Tibial nerve (tissue), 3 donors: ENCODE measurements around the gene PLXNB1.

Source experiments
- POLR2A ChIP-seq, 2 donors: fragments of 450-650 bp; IDR thresholded peaks; one replicate each; pipeline ENCODE4 v1.6.1; 2017; ENCODE audit warnings: antibody characterized with exemption in 2 of 2, mild to moderate bottlenecking in 2 of 2, moderate library complexity in 2 of 2
- TF ChIP-seq, protein P1 (sequence below), 5 experiments: fragments of 200-600 bp in 3 of 5; fragments of 450-650 bp in 2 of 5; sonication (generic) in 3 of 5; IDR thresholded peaks; one replicate each; pipeline ENCODE4 v1.5.1; 2016 to 2019; ENCODE audit warnings: antibody characterized with exemption in 5 of 5, mild to moderate bottlenecking in 3 of 5, moderate library complexity in 2 of 5

DNA sequence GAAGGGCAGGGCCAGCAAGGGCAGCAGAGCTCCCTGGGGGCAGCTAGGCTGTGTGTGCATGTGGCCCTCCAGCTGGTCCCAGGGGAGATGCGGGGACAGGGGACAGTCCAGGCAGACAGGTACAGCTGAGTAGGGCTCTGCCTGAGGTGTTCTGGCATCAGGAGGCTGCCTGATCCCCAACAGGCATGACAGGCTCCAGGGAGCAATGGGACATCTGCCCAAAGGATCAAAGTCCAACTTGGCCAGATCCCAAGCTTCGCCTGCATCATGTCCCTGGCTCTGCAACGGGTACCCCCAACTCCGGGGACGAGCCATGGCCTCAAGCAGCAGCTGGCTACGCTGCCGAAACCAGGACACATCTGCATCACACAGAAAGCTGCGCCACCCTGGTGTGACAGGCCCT, 38.4 kb upstream of the PLXNB1 start:
- TF ChIP-seq, protein P1, sequence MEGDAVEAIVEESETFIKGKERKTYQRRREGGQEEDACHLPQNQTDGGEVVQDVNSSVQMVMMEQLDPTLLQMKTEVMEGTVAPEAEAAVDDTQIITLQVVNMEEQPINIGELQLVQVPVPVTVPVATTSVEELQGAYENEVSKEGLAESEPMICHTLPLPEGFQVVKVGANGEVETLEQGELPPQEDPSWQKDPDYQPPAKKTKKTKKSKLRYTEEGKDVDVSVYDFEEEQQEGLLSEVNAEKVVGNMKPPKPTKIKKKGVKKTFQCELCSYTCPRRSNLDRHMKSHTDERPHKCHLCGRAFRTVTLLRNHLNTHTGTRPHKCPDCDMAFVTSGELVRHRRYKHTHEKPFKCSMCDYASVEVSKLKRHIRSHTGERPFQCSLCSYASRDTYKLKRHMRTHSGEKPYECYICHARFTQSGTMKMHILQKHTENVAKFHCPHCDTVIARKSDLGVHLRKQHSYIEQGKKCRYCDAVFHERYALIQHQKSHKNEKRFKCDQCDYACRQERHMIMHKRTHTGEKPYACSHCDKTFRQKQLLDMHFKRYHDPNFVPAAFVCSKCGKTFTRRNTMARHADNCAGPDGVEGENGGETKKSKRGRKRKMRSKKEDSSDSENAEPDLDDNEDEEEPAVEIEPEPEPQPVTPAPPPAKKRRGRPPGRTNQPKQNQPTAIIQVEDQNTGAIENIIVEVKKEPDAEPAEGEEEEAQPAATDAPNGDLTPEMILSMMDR (IDR thresholded peaks at IDR 0.05) = no peak
- TF ChIP-seq POLR2A (IDR thresholded peaks at IDR 0.05) = no peak
